Fibroblast of lung (primary cell): ENCODE data around the gene WDR83. TPM values are rescaled to one million over a fixed set of nuclear protein-coding genes. Genes with fewer than 3 reads are reported as not detected.
A peak's percentile ranks its signal among the peaks of the same experiment; 100 is the strongest.
"Not testable (repeated sequence)": the region's sequence is repeated elsewhere in the genome, so short reads cannot be mapped to it uniquely, and the experiment has no call there.

Experiments
- DNase-seq, 2 donors: peaks; one replicate each; pipeline versions ENCODE4 v3.0.0 to v3.0.0-alpha.2; 2010; ENCODE audit warnings: low read depth in 2 of 2
- H2AFZ ChIP-seq: 2 replicates; pipeline ENCODE4 v1.5.1; 2012; ENCODE audit warnings: low read length, control low read depth, inconsistent platforms
- H3K27ac ChIP-seq: 2 replicates; pipeline ENCODE4 v1.5.1; 2011; ENCODE audit warnings: low read length, control low read depth; ENCODE audit not compliant: insufficient read depth
- H3K27me3 ChIP-seq: 2 replicates; pipeline ENCODE4 v1.5.1; 2011; ENCODE audit warnings: mild to moderate bottlenecking, low read length; ENCODE audit not compliant: control insufficient read depth, insufficient read depth
- H3K36me3 ChIP-seq: 2 replicates; pipeline ENCODE4 v1.5.1; 2011; ENCODE audit warnings: low read length; ENCODE audit not compliant: control insufficient read depth, insufficient read depth
- H3K4me1 ChIP-seq: 2 replicates; pipeline ENCODE4 v1.5.1; 2011; ENCODE audit warnings: low read length; ENCODE audit not compliant: control insufficient read depth, insufficient read depth; ENCODE audit errors: extremely low read depth
- H3K4me2 ChIP-seq: 2 replicates; pipeline ENCODE4 v1.5.1; 2011; ENCODE audit warnings: low read length, control low read depth; ENCODE audit not compliant: insufficient read depth; ENCODE audit errors: extremely low read depth
- H3K4me3 ChIP-seq, 4 experiments: fragments of 200-600 bp in 1 of 4; sonication (generic) in 1 of 4; replicated peaks in 1 of 4; 2 replicates each; pipeline ENCODE4 v1.5.1; 2011 to 2016; ENCODE audit warnings: low read length in 4 of 4, low read depth in 3 of 4, mild to moderate bottlenecking in 3 of 4, control low read depth in 2 of 4, inconsistent platforms in 1 of 4, mixed read lengths in 1 of 4; ENCODE audit not compliant: insufficient read depth in 1 of 4; ENCODE audit errors: control extremely low read depth in 1 of 4
- H3K79me2 ChIP-seq: 2 replicates; pipeline ENCODE4 v1.5.1; 2012; ENCODE audit warnings: mild to moderate bottlenecking, low read length, inconsistent platforms; ENCODE audit not compliant: control insufficient read depth, insufficient read depth
- H3K9ac ChIP-seq: 2 replicates; pipeline ENCODE4 v1.5.1; 2011; ENCODE audit warnings: mild to moderate bottlenecking, low read length, control low read depth; ENCODE audit not compliant: insufficient read depth
- H3K9me3 ChIP-seq: 2 replicates; pipeline ENCODE4 v1.5.1; 2012; ENCODE audit warnings: low read depth, low read length; ENCODE audit not compliant: control insufficient read depth, insufficient read depth
- H4K20me1 ChIP-seq: 2 replicates; pipeline ENCODE4 v1.5.1; 2011; ENCODE audit warnings: low read length; ENCODE audit not compliant: control insufficient read depth, insufficient read depth; ENCODE audit errors: extremely low read depth
- CTCF ChIP-seq, 2 donors: IDR thresholded peaks in 1 of 2; conservative IDR thresholded peaks in 1 of 2; 1 replicate in 1 of 2; 2 replicates in 1 of 2; pipeline ENCODE4 v1.5.1; 2011 to 2012; ENCODE audit warnings: low read length in 2 of 2, control low read depth in 1 of 2, inconsistent platforms in 1 of 2, low read depth in 1 of 2, mild to moderate bottlenecking in 1 of 2
- EZH2 ChIP-seq: IDR thresholded peaks from 2 replicates; pipeline ENCODE4 v1.5.1; 2012; ENCODE audit warnings: low read length, control low read depth, mild to moderate bottlenecking; ENCODE audit errors: missing control alignments
- polyA plus RNA-seq, 2 donors: library from polyadenylated mRNA; depleted of rRNA in 1 of 2; stranded (reverse) in 1 of 2; unstranded in 1 of 2; fragments of >200 nt; gene quantifications; 2 replicates each; pipeline ENCODE4 v1.2.1, GENCODE V29; 2011 to 2012; ENCODE audit warnings: missing spikeins in 1 of 2
- total RNA-seq: library from RNA; depleted of rRNA; stranded (reverse); fragments of >200 nt; gene quantifications from 2 replicates; pipeline ENCODE4 v1.2.1, GENCODE V29; 2014

The WDR83 gene
- total and polyA plus RNA-seq, 2 donors (not counting 1 experiment from before 2014, with no cell fraction given) = 4.1 to 11.7 TPM

- peak overlapping the region; percentile 72 for H3K4me2 ChIP-seq
- no peaks in the 10 kb centered on the region for H3K79me2 ChIP-seq
- no peaks in the 10 kb centered on the region for H3K27me3 ChIP-seq
- H4K20me1 ChIP-seq = no peaks in the 10 kb centered on the region
- H3K27ac ChIP-seq = no peak overlapping the region
- H3K9ac ChIP-seq = peak overlapping the region; percentile 13
- TF ChIP-seq EZH2 = no peak
- no peak for TF ChIP-seq CTCF (conservative IDR thresholded peaks at IDR 0.05 in 1 of 2, IDR thresholded peaks at IDR 0.05 in 1 of 2; ENCODE audit: low read depth in 1 of 2, low read length in 2 of 2)
- no peaks in the 10 kb centered on the region for H3K9me3 ChIP-seq
- no peak for DNase-seq
- H3K36me3 ChIP-seq = peaks cover 4% of the 10 kb centered on the region
- no peak overlapping the region for H2AFZ ChIP-seq
- H3K4me3 ChIP-seq = peak overlapping the region; percentile 58 to 86 (median 73)
- no peaks in the 10 kb centered on the region for H3K4me1 ChIP-seq
Observed at GRCh38 chr19:12695514-12695913, 28.9 kb downstream of the WDR83 start.

- Histone ChIP-seq H3K36me3 (peaks cover 4% of the 10 kb centered on the region), H3K27me3 (no peaks in the 10 kb centered on the region), H3K4me1 (no peaks in the 10 kb centered on the region), H3K4me3 (peak overlapping the region; percentile 58 to 86 (median 73)), H2AFZ (peak overlapping the region; percentile 45), H3K4me2 (peak overlapping the region; percentile 90), H3K9me3 (no peaks in the 10 kb centered on the region), H3K9ac (peak overlapping the region; percentile 63), H4K20me1 (no peaks in the 10 kb centered on the region), H3K79me2 (no peaks in the 10 kb centered on the region), H3K27ac (peak overlapping the region; percentile 73)
- no peak for DNase-seq
- no peak for TF ChIP-seq CTCF (conservative IDR thresholded peaks at IDR 0.05 in 1 of 2, IDR thresholded peaks at IDR 0.05 in 1 of 2; ENCODE audit: low read depth in 1 of 2, low read length in 2 of 2)
- TF ChIP-seq EZH2 = no peak
Observed at GRCh38 chr19:12695997-12696365, 29.4 kb downstream of the WDR83 start.

- peak within 1 kb of the TSS; percentile 90 for H3K4me2 ChIP-seq
- H3K4me3 ChIP-seq = peak within 1 kb of the TSS; percentile 58 to 86 (median 73)
- H4K20me1 ChIP-seq = no peaks in the 10 kb centered on the region
- TF ChIP-seq EZH2 = no peak
- no peak for TF ChIP-seq CTCF (conservative IDR thresholded peaks at IDR 0.05 in 1 of 2, IDR thresholded peaks at IDR 0.05 in 1 of 2; ENCODE audit: low read depth in 1 of 2, low read length in 2 of 2)
- H3K27me3 ChIP-seq = no peaks in the 10 kb centered on the region
- peaks cover 8% of the 10 kb centered on the region for H3K36me3 ChIP-seq
- peak; percentile 94 to 97 for DNase-seq
- no peaks in the 10 kb centered on the region for H3K9me3 ChIP-seq
- peak within 1 kb of the TSS; percentile 73 for H3K27ac ChIP-seq
- H3K79me2 ChIP-seq = no peaks in the 10 kb centered on the region
- H2AFZ ChIP-seq = peak within 1 kb of the TSS; percentile 76
- no peaks in the 10 kb centered on the region for H3K4me1 ChIP-seq
- H3K9ac ChIP-seq = peak within 1 kb of the TSS; percentile 63
Observed at GRCh38 chr19:12696366-12697335, 30.0 kb downstream of the WDR83 start, which contains the start of gene FBXW9. TSS of gene FBXW9 (minus strand) at chr19:12696631. CDS start at chr19:12696581, 50 bp downstream.

- H3K4me2 ChIP-seq = not testable (repeated sequence)
Observed at GRCh38 chr19:12697425-12697824, 30.8 kb downstream of the WDR83 start.

More at GRCh38 chr19:12697425-12697824, 30.8 kb downstream of the WDR83 start:
- H4K20me1 ChIP-seq, H3K79me2 ChIP-seq, H3K9ac ChIP-seq, H3K27me3 ChIP-seq, H3K4me1 ChIP-seq, H3K9me3 ChIP-seq, H2AFZ ChIP-seq, H3K4me3 ChIP-seq, H3K27ac ChIP-seq, DNase-seq: not testable (repeated sequence)
- peaks cover 15% of the 10 kb centered on the region for H3K36me3 ChIP-seq
